ENCODE results near the gene CEPT1.

- TF ChIP-seq CTCF (IDR thresholded peaks at IDR 0.05) (no peak), POLR2A (IDR thresholded peaks at IDR 0.05) (no peak)
Measured at GRCh38 chr1:111141245-111142220, 1.5 kb downstream of the CEPT1 start.

Data from thyroid gland (tissue), 4 donors.